HepG2 (cell line): ENCODE measurements around the gene ARHGAP35.

ENCODE experiments used
- HMG20B ChIP-seq: conservative IDR thresholded peaks from 2 replicates; pipeline ENCODE4 v1.6.1; 2016; ENCODE audit warnings: missing genetic modification reagents, missing compliant biosample characterization
- NR2C2 ChIP-seq: sonication (generic); formaldehyde crosslinking; IDR thresholded peaks from 2 replicates; pipeline ENCODE4 v1.4.0; 2020; ENCODE audit warnings: missing genetic modification reagents, mild to moderate bottlenecking, moderate library complexity, borderline replicate concordance
- POLR2A ChIP-seq, 2 experiments: IDR thresholded peaks; 2 replicates each; pipeline ENCODE4 v1.6.1; 2011; ENCODE audit warnings: low read depth in 2 of 2, low read length in 2 of 2, mild to moderate bottlenecking in 1 of 2, moderate library complexity in 1 of 2; ENCODE audit not compliant: insufficient read depth in 1 of 2
- POLR2AphosphoS5 ChIP-seq: IDR thresholded peaks from 2 replicates; pipeline ENCODE4 v1.6.1; 2012; ENCODE audit warnings: low read depth, low read length
- TOE1 ChIP-seq: sonication (generic); formaldehyde crosslinking; IDR thresholded peaks from 2 replicates; pipeline ENCODE4 v1.4.0; 2020; ENCODE audit warnings: mild to moderate bottlenecking, missing genetic modification reagents
- ZNF34 ChIP-seq: sonication (generic); formaldehyde crosslinking; IDR thresholded peaks from 2 replicates; pipeline ENCODE4 v1.4.0; 2020; ENCODE audit warnings: mild to moderate bottlenecking, missing genetic modification reagents, borderline replicate concordance
- TF ChIP-seq, protein P1 (sequence below): sonication (generic); formaldehyde crosslinking; conservative IDR thresholded peaks from 2 replicates; pipeline ENCODE4 v1.4.0; 2020; ENCODE audit warnings: missing genetic modification reagents
- TF ChIP-seq, protein P2 (sequence below): sonication (generic); formaldehyde crosslinking; IDR thresholded peaks from 2 replicates; pipeline ENCODE4 v1.5.0; 2020; ENCODE audit warnings: mild to moderate bottlenecking, missing genetic modification reagents, moderate library complexity

DNA sequence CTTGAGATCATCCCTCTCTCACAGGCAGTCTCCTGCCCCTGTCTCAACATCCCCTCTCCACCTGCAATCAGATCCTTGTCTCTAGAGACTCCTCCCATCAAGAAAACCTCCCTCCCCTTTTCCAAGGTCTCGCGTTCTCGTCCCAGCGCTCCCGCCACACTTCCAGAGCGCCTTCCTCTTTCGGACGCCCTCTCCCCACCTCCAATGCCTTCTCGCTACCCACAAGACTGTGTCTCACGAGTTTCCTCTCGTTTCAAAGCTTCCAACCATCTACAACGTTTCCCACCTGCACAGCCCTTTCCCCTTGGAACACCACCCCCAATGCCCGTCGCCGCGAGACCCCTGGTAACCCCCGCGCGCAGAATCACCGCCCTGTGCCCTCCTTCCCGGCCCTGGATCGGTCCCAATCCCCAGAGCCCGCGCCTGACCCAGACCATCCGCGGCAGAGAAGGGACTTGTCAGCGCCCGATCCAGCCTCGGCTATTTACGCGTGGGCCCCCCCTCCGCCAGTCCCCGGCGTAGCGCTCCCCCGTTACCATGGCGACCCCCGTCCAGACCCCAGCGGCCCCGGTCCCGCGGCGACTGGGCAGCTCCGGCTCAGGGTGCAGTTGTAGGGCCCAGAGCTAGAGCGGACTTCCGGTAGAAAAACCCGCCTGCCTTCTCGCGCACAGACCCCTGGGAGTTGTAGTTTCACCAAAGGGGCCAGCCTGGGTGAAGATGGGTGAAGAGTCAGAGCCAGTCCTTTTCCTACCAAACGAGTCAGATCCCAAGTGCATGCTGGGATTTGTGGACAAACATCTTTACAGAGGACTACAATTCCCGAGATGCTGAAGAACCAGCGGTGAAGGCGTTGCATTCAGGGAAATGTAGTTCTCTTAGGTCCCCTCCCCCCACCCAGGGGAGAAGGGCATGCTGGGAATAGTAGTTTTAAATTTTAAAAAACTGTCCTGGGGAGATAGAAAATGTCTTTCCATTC lies 10.3 kb upstream of the ARHGAP35 start, which contains the start of gene AP2S1:
- TF ChIP-seq POLR2A (IDR thresholded peaks at IDR 0.05; ENCODE audit: insufficient read depth in 1 of 2, low read depth in 2 of 2, low read length in 2 of 2) (peak; percentile 72 to 77), TOE1 (no peak), NR2C2 (CRISPR knock-in tag) (peak; percentile 88), POLR2AphosphoS5 (peak; percentile 79), ZNF34 (CRISPR knock-in tag) (no peak), HMG20B (CRISPR knock-in tag) (no peak)
- TF ChIP-seq, protein P1, sequence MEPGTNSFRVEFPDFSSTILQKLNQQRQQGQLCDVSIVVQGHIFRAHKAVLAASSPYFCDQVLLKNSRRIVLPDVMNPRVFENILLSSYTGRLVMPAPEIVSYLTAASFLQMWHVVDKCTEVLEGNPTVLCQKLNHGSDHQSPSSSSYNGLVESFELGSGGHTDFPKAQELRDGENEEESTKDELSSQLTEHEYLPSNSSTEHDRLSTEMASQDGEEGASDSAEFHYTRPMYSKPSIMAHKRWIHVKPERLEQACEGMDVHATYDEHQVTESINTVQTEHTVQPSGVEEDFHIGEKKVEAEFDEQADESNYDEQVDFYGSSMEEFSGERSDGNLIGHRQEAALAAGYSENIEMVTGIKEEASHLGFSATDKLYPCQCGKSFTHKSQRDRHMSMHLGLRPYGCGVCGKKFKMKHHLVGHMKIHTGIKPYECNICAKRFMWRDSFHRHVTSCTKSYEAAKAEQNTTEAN (CRISPR knock-in tag), result 0 out of 2 replicates have a peak, but pooled peaks have one; percentile 28
- TF ChIP-seq, protein P2, sequence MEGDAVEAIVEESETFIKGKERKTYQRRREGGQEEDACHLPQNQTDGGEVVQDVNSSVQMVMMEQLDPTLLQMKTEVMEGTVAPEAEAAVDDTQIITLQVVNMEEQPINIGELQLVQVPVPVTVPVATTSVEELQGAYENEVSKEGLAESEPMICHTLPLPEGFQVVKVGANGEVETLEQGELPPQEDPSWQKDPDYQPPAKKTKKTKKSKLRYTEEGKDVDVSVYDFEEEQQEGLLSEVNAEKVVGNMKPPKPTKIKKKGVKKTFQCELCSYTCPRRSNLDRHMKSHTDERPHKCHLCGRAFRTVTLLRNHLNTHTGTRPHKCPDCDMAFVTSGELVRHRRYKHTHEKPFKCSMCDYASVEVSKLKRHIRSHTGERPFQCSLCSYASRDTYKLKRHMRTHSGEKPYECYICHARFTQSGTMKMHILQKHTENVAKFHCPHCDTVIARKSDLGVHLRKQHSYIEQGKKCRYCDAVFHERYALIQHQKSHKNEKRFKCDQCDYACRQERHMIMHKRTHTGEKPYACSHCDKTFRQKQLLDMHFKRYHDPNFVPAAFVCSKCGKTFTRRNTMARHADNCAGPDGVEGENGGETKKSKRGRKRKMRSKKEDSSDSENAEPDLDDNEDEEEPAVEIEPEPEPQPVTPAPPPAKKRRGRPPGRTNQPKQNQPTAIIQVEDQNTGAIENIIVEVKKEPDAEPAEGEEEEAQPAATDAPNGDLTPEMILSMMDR (CRISPR knock-in tag), result 0 out of 2 replicates have a peak, but pooled peaks have one; percentile 6
